ENCODE results near the gene PCSK5. TPM values are rescaled to one million over a fixed set of nuclear protein-coding genes. Genes with fewer than 3 reads are reported as not detected.

PCSK5 gene
- total and polyA plus RNA-seq, 8 donors = 0.99 to 10.3 (median 4.4) TPM

DNA sequence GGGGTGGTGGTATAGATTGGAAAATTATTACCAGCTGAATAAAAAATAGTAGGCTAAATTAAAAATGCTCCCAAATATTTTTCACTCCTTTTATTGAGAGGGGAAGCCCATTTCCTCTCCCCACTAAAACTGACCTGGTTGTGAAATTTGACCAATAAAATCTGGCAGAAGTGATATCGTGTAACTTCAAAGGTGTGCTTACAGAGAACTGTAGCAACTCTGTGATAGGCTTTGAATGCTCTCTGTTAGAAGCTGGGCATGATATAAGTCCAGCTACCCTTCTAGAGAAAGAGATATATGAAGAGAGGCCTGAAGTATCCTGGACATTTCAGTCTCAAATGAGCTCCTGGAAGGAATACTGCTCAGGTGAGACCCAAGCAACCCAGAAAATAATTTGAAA, 513.9 kb downstream of the PCSK5 start:
- Histone ChIP-seq H3K4me1 (peaks cover 0 to 8% (median 6%) of the 10 kb centered on the region in 3 donors), H3K36me3 (no peaks in the 10 kb centered on the region), H3K27ac (no peak overlapping the region), H3K4me3 (no peak overlapping the region), H3K27me3 (no peaks in the 10 kb centered on the region), H3K9me3 (no peaks in the 10 kb centered on the region)
- intact Hi-C loops (cut with DNase I) = no loop called here
- FAIRE-seq (no peak), ATAC-seq (no peak), DNase-seq (no peak)
- TF ChIP-seq, protein P1, sequence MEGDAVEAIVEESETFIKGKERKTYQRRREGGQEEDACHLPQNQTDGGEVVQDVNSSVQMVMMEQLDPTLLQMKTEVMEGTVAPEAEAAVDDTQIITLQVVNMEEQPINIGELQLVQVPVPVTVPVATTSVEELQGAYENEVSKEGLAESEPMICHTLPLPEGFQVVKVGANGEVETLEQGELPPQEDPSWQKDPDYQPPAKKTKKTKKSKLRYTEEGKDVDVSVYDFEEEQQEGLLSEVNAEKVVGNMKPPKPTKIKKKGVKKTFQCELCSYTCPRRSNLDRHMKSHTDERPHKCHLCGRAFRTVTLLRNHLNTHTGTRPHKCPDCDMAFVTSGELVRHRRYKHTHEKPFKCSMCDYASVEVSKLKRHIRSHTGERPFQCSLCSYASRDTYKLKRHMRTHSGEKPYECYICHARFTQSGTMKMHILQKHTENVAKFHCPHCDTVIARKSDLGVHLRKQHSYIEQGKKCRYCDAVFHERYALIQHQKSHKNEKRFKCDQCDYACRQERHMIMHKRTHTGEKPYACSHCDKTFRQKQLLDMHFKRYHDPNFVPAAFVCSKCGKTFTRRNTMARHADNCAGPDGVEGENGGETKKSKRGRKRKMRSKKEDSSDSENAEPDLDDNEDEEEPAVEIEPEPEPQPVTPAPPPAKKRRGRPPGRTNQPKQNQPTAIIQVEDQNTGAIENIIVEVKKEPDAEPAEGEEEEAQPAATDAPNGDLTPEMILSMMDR (IDR thresholded peaks at IDR 0.05) = no peak
- 52 to 58% methylated on average over 1 of the region's 1 CpG for WGBS, 2 donors

DNA sequence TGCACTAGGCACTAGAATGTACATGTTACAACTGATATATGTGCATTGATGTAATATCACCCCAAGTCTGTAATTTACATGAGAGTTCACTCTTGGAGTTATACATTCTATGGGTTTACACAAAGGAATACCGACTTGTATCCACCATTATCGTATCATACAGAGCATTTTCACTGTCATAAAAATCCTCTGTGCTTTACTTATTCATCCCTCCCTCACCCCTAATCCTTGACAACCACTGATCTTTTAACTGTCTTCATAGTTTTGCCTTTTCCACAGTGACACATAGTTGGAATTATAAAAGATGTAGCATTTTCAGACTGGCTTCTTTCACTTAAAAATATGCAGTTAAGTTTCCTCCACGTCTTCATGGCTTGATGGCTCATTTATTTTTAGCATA, 514.9 kb downstream of the PCSK5 start:
- H3K36me3 ChIP-seq = no peaks in the 10 kb centered on the region
- TF ChIP-seq, protein P1 (IDR thresholded peaks at IDR 0.05) = no peak
- no peak for FAIRE-seq

DNA sequence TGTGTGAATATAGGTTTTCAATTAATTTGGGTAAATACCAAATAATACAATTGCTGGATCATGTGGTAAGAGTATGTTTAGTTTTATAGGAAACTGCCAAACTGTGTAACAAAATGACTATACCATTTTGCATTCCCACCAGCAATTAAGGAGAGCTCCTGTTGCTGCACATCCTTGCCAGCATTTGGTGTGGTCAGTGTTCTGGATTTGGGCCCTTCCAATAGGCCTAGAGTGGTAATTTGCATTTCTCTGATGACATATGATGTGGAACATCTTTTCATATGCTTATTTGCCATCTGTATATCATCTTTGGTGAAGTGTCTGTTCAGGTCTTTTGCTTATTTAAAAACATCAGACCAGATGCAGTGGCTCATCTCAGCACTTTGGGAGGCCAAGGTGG, 515.4 kb downstream of the PCSK5 start:
- Histone ChIP-seq H3K9me3 (no peaks in the 10 kb centered on the region), H3K36me3 (no peaks in the 10 kb centered on the region), H3K4me1 (peaks cover 0 to 8% (median 6%) of the 10 kb centered on the region in 3 donors), H3K27ac (no peak overlapping the region), H3K4me3 (no peak overlapping the region), H3K27me3 (no peaks in the 10 kb centered on the region)
- ATAC-seq (no peak), DNase-seq (no peak), FAIRE-seq (no peak)
- intact Hi-C loops (cut with DNase I) = no loop called here
- TF ChIP-seq, protein P1 (IDR thresholded peaks at IDR 0.05) = no peak

More for the DNA sequence above, 514.9 kb downstream of the PCSK5 start:
- Histone ChIP-seq H3K27ac (no peak overlapping the region), H3K4me3 (no peak overlapping the region), H3K9me3 (no peaks in the 10 kb centered on the region), H3K4me1 (peaks cover 0 to 8% (median 6%) of the 10 kb centered on the region in 3 donors), H3K27me3 (no peaks in the 10 kb centered on the region)
- intact Hi-C loops (cut with DNase I) = no loop called here
- DNase-seq (no peak), ATAC-seq (no peak)
- 70 to 76% methylated on average over 3 of the region's 3 CpGs for WGBS, 2 donors

Measured in pancreas (tissue), 10 donors.